ENCODE data around the gene NACC2.
"Not testable (repeated sequence)": the region's sequence is repeated elsewhere in the genome, so short reads cannot be mapped to it uniquely, and the experiment has no call there.

NACC2 gene

DNA sequence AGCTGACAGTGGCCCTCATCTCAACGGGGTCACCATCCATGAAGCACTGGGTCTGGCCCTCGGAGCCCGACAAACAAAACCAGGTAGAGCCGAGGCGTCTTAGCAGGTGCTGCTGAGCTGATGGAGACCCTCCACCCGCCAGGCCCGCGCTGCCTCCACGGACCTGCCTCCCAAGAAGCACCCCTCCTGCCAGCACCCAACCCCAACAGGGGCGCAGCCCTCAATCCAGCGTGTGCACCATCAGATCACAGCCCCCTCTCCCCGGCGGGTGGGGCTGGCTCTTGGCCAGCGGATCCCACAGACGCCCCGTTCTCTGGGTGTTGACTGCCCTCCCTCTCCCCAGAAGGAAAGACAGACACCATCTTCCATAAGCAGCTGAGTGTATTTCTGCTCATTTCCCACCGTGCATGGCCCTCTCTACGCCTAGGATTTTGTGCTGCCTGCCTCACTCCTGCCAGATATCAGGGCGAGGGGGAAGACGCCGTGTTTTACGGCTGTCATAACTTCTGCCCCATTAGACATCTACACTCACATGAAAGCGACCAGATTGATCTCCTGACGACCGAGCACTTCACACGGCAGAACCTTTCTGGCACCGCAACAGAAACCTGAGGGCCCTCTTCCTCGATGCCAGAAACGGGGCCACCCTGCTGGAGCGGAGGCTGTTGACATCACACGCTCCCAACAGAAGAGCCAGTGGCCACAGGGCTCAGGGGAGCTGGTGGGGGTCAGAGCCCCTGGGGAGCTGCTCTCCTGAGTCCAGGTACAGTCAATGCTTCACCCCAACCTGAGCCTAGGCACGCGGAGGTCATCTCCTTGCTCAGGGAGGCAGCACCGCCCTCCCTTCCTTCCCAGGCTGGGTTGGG lies 12.4 kb downstream of the NACC2 start:
- DNase-seq (ENCODE audit: low spot score), result no peak

DNA sequence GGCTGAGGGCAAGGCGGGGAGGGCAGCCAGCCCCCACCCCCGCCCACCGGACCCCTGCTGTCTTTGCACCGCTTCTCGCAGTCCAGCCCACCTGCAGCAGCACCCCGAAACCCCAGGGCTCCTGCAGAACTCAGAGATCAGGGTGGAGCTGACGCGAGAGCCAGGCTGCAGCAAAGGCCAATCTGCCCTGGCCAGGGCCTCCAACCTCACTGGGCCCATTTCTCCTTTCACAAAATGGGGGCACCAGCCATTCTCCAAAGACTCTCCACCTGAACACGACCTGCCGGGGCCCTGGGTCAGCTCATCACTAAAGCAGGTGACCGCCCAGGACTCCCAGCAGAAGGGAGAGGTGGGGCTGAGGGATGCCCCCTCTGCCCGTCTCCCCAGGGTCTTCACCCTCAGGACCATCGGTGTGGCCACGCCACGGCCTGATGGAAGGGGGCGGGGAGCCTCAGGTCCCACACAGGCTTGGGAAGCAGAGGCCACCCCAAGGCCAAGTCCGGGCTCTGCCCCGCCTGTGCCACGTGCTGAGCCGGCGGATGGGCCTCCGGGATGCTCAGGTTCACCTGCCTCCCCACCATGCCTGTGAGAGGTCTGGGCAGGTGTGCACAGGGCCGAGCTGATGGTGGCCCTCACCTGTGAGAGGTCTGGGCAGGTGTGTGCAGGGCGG lies 13.1 kb downstream of the NACC2 start:
- DNase-seq (ENCODE audit: low spot score), result no peak

GRCh38 chr9:136081113-136081825 lies 13.8 kb downstream of the NACC2 start:
- DNase-seq (ENCODE audit: low spot score), result no peak

DNA sequence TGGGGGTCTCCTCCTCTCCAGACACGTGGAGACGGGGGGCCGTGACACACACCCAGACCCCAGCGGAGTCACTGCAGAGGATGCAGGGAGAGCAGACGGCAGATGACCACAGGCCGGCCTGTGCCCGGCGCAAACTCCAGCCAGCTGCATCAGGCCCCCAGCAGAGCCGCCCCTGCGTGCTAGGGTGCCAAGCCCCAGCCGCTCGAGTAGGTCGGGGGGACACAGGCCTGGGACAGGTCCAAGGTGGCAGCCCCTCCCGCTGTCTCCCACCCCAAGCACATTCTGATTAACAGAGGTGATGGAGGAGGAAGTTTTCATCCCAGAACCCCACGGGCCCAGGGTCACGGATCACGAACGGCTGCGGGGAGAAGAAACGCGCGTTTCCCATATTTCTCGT lies 14.4 kb downstream of the NACC2 start:
- DNase-seq (ENCODE audit: low spot score), result no peak

- no peak for DNase-seq (ENCODE audit: low spot score)
Observed at GRCh38 chr9:136079916-136080246, 15.2 kb downstream of the NACC2 start.

DNA sequence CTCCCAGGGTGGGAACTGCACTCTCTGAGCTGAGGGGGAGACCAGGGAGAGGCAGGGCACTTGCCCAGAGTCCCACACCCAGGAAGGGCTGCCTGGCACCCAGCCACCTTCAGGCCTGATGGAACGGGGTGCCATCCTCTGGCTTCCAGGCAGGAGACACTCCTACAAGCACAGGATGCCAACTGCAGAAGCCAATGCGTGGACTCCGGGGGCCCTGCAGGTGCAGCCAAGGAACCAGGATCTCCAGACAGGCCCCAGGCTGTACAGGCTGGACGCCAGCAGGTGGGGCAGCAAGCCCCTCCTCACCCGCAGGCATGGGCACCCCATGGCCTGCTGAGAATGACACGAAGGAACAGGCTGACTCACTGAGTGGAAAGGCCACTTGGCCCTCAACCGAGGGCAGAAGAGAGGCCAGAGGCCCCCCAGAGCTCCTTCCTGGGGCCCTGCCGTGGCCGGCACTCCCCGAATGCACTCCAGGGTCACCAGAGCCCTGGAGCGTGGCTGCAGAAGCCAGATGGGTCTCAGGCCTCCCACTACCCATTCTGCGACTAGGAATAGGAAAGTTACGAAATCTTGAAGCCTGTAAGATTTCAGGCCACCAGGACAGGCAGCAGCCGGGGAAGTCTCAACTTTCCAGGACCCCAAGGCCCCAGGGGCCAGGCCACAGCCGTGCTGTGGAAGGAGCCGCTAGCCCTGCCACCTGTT lies 15.7 kb downstream of the NACC2 start:
- DNase-seq (ENCODE audit: low spot score), result no peak

DNA sequence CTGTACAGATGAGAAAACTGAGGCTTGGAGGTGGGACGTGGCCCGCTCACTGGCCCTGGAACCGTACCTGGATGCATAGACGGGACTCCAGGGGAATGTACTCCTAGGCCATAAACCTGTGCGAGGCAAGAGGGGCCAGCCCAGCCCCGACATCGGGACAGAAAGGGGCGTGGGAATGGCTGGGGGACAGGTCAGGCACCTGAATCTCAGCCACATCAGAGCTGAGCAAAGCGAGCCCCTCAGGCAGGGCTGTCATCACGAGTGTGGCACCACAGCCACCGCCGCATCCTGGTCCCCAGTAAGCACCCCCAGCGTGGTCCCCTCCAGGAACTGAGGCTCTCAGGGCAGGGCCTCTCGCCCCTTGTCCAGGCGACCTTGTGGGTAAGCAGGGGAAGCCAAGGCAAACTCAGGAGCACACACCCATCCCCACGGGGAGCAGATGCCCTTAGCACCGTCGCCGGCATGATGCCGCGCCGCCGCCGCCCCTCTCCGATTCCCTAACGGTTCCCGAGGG lies 16.5 kb downstream of the NACC2 start:
- no peak for DNase-seq (ENCODE audit: low spot score)

GRCh38 chr9:136078024-136078423 lies 17.1 kb downstream of the NACC2 start:
- DNase-seq (ENCODE audit: low spot score), result no peak

GRCh38 chr9:136077491-136077890 lies 17.6 kb downstream of the NACC2 start:
- DNase-seq (ENCODE audit: low spot score), result no peak

GRCh38 chr9:136075881-136076678 lies 19.0 kb downstream of the NACC2 start:
- no peak for DNase-seq (ENCODE audit: low spot score)

- no peak for DNase-seq (ENCODE audit: low spot score)
Observed at GRCh38 chr9:136075134-136075841, 19.8 kb downstream of the NACC2 start.

GRCh38 chr9:136074706-136075105 lies 20.4 kb downstream of the NACC2 start:
- DNase-seq (ENCODE audit: low spot score), result no peak

DNA sequence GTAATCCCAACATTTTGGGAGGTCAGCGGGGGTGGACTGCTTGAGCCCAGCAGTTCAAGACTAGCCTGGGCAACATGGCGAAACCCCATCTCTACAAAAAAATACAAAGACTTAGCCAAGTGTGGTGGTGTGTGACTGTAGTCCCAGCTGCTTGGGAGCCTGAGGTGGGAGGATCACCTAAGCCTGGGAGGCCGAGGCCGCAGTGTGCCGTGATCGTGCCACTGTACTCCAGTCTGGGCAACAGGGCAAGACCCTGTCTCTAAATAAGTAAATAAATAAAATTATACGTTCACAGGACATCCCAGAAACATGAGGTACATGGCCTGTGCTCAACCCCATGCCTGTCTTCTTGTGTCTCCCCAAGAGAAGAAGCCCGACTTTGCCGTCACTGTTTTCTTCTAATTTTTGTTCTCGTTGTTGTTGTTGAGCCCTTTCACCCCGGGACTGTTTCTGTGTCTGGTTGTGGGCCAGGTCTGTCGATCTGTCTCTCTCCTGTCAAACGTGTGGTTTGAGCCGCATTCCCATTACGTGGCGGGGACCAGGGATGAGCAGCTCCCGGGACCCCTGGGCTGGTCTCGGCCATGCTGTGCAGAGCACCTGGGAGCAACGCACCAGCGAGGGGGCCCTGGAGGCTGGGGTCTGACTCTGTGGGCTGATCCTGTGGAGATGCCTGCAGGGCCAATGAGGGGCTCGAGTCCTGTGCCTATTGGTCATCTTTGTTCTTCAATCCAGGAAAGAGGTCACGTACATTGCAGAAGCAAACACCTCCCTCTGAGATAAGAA lies 32.2 kb downstream of the NACC2 start:
- no peak for DNase-seq (ENCODE audit: low spot score)

GRCh38 chr9:136061916-136062315 lies 33.2 kb downstream of the NACC2 start:
- DNase-seq (ENCODE audit: low spot score), result not testable (repeated sequence)

- DNase-seq (ENCODE audit: low spot score), result no peak
Observed at GRCh38 chr9:136061405-136061804, 33.7 kb downstream of the NACC2 start.

DNA sequence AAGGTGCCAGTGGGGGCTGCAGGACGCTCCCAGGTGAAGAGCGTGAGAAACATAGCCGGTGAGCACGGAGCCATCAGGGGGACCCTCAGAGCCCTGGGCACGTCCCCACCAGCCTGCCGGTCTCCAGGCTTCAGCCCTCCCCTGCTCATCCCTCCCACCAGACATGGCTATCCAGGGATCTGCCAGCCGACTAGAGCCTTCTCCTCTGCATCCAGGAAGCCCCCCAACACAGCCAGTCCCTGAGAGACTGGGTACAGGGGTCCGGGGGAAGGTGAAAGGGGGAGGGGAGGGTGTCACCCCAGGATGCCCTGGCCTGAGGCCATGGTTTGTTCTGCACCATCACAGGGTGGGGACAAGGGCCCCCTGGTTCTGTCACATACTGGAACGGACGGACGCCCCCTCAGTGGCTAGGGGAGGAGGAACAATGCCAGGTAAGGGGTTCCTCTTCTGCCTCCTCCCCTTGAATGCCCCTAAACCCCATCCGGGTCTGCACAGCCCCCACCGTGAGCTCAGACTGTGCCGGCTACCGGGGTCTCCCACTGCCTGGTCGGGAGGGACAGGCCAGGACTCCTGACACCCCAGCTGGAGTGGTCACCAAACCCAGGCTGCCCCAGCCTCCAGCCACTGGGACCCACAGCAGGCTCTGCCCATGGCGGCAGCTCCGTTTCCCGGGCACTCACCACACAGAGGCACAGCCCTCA lies 34.3 kb downstream of the NACC2 start:
- no peak for DNase-seq (ENCODE audit: low spot score)

DNA sequence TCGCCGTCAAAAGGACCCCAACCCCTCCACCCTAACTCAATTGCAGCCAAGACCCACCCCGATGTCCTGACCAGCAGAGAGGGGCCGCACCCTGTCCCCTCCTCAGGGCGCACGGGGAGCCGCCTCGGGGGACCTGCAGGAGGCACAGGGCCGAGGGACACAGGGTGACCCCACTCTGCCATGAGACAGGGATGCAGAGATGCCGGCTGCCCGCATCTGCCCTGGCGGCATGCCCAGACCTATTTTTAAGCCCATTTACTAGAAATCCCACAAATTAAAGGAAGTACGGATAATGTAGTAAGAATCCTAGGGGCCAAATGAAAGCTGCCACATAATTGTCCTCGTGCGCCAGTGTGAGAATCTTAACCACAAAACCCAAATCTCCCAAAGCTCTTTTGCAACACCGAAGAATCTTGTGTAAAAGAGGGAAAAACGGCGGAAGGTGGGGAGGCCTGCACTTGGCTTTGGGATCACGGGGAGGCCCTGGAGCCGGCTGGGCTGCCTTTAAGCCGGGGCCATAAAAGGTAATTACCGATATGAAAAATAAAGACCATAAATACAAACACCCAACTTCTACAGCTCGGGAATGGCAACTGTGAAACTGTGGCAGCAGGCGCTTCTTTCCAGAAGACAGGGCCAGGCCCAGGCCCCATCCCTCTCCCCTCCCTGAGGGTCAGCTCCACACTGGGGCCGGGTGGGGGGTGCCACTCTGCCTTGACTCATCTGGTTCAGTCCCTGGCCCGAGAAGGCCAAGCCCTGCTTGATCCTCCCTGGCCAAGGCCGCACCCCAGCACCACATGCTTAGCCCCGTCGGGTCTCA lies 35.0 kb downstream of the NACC2 start:
- no peak for DNase-seq (ENCODE audit: low spot score)

- DNase-seq (ENCODE audit: low spot score), result no peak
Observed at GRCh38 chr9:136059321-136059791, 35.7 kb downstream of the NACC2 start.
